CD4-positive, alpha-beta T cell treated with Interleukin-15 for 1 hour (primary cell): ENCODE measurements around the gene ZNG1F.
"Not testable (repeated sequence)": the region's sequence is repeated elsewhere in the genome, so short reads cannot be mapped to it uniquely, and the experiment has no call there.

Source experiments
- DNase-seq: peaks from one replicate; pipeline ENCODE4 v3.0.0-alpha.2; 2020

ZNG1F gene

GRCh38 chr9:41120696-41121095, 68.4 kb downstream of the ZNG1F start:
- not testable (repeated sequence) for DNase-seq

GRCh38 chr9:41119719-41120118, 69.4 kb downstream of the ZNG1F start:
- not testable (repeated sequence) for DNase-seq

- not testable (repeated sequence) for DNase-seq
Measured at GRCh38 chr9:41119311-41119710, 69.8 kb downstream of the ZNG1F start.

GRCh38 chr9:41113348-41113747, 75.8 kb downstream of the ZNG1F start:
- DNase-seq: not testable (repeated sequence)

- DNase-seq: not testable (repeated sequence)
Measured at GRCh38 chr9:41111414-41111813, 77.7 kb downstream of the ZNG1F start.

GRCh38 chr9:41110913-41111312, 78.2 kb downstream of the ZNG1F start:
- DNase-seq: not testable (repeated sequence)

GRCh38 chr9:41109253-41109652, 79.9 kb downstream of the ZNG1F start:
- not testable (repeated sequence) for DNase-seq

- not testable (repeated sequence) for DNase-seq
Measured at GRCh38 chr9:41108816-41109215, 80.3 kb downstream of the ZNG1F start.

GRCh38 chr9:41106472-41107116, 82.5 kb downstream of the ZNG1F start:
- not testable (repeated sequence) for DNase-seq

GRCh38 chr9:41105557-41106253, 83.4 kb downstream of the ZNG1F start:
- not testable (repeated sequence) for DNase-seq

- DNase-seq: not testable (repeated sequence)
Measured at GRCh38 chr9:41104542-41104941, 84.6 kb downstream of the ZNG1F start.

GRCh38 chr9:41100508-41100907, 88.6 kb downstream of the ZNG1F start:
- not testable (repeated sequence) for DNase-seq

- not testable (repeated sequence) for DNase-seq
Measured at GRCh38 chr9:41098759-41099158, 90.4 kb downstream of the ZNG1F start.

GRCh38 chr9:41095060-41095459, 94.1 kb downstream of the ZNG1F start:
- DNase-seq: not testable (repeated sequence)

GRCh38 chr9:41094010-41094773, 94.9 kb downstream of the ZNG1F start:
- not testable (repeated sequence) for DNase-seq

- DNase-seq: not testable (repeated sequence)
Measured at GRCh38 chr9:41090922-41091321, 98.2 kb downstream of the ZNG1F start.

GRCh38 chr9:41090386-41090785, 98.7 kb downstream of the ZNG1F start:
- DNase-seq: not testable (repeated sequence)

GRCh38 chr9:41088450-41089059, 100.6 kb downstream of the ZNG1F start:
- DNase-seq: not testable (repeated sequence)

GRCh38 chr9:41087929-41088328, 101.2 kb downstream of the ZNG1F start:
- DNase-seq: not testable (repeated sequence)

- not testable (repeated sequence) for DNase-seq
Measured at GRCh38 chr9:41087157-41087780, 101.8 kb downstream of the ZNG1F start.

- not testable (repeated sequence) for DNase-seq
Measured at GRCh38 chr9:41086685-41087084, 102.4 kb downstream of the ZNG1F start.

GRCh38 chr9:41086215-41086614, 102.9 kb downstream of the ZNG1F start:
- not testable (repeated sequence) for DNase-seq
